Panc1 (cell line): ENCODE results near the gene ANTXR1. TPM values are rescaled to one million over a fixed set of nuclear protein-coding genes. Genes with fewer than 3 reads are reported as not detected.
A peak's percentile ranks its signal among the peaks of the same experiment; 100 is the strongest.

ENCODE experiments used
- ATAC-seq: fragments of 200-7000 bp; cut with Tn5 transposase; 2 replicates; pipeline ENCODE4 v1.9.1; 2020; ENCODE audit warnings: mild to moderate bottlenecking, moderate library complexity
- BruUV-seq: library from RNA; stranded (reverse); fragments of 400-500 nt; replicated peaks from 2 replicates; lab custom pipeline; 2021; lab: Mats Ljungman, UMichigan
- CTCF ChIA-PET: fragments of 300-600 bp; sonication (Branson Sonifier 250); formaldehyde crosslinking; loops from one replicate; lab custom pipeline; 2022; ENCODE audit warnings: antibody characterized with exemption; lab: Charles Lee
- POLR2A ChIA-PET: fragments of 300-600 bp; sonication (Branson Sonifier 250); formaldehyde crosslinking; loops from one replicate; lab custom pipeline; 2022; ENCODE audit warnings: antibody characterized with exemption; lab: Charles Lee
- DNase-seq: peaks from one replicate; pipeline ENCODE4 v3.0.0-alpha.2; 2010; ENCODE audit warnings: low read depth, low spot score
- H3K27ac ChIP-seq: 2 replicates; pipeline ENCODE4 v1.5.1; 2011; ENCODE audit warnings: mild to moderate bottlenecking, low read length, inconsistent platforms
- H3K27me3 ChIP-seq: fragments of 200-500 bp; sonication (Bioruptor generic); 2 replicates; pipeline ENCODE4 v1.6.0; 2014; ENCODE audit warnings: low read length, inconsistent platforms; ENCODE audit not compliant: control insufficient read depth, insufficient read depth
- H3K36me3 ChIP-seq: fragments of 200-500 bp; sonication (Bioruptor generic); 2 replicates; pipeline ENCODE4 v1.5.1; 2014; ENCODE audit warnings: inconsistent platforms, mild to moderate bottlenecking, low read length, moderate library complexity; ENCODE audit not compliant: control insufficient read depth, insufficient read depth
- H3K4me1 ChIP-seq: 2 replicates; pipeline ENCODE4 v1.5.1; 2011; ENCODE audit warnings: inconsistent platforms, mild to moderate bottlenecking, low read length, moderate library complexity; ENCODE audit not compliant: control insufficient read depth, insufficient read depth
- H3K4me3 ChIP-seq, 2 experiments: 2 replicates each; pipeline ENCODE4 v1.5.1; 2011 to 2012; ENCODE audit warnings: low read depth in 2 of 2, low read length in 2 of 2, mild to moderate bottlenecking in 2 of 2, inconsistent platforms in 1 of 2, moderate library complexity in 1 of 2
- H3K9me3 ChIP-seq: fragments of 200-500 bp; sonication (Bioruptor generic); 2 replicates; pipeline ENCODE4 v1.5.1; 2014; ENCODE audit warnings: low read depth, mild to moderate bottlenecking, inconsistent platforms, low read length, moderate library complexity; ENCODE audit not compliant: control insufficient read depth, insufficient read depth
- POLR2AphosphoS5 ChIP-seq: IDR thresholded peaks from 2 replicates; pipeline ENCODE4 v1.6.1; 2012; ENCODE audit warnings: mild to moderate bottlenecking, low read depth, low read length, moderate library complexity
- REST ChIP-seq, 2 experiments: IDR thresholded peaks; 2 replicates each; pipeline ENCODE4 v1.6.1; 2011 to 2012; ENCODE audit warnings: low read depth in 2 of 2, control low read depth in 1 of 2, low read length in 1 of 2, mild to moderate bottlenecking in 1 of 2, moderate library complexity in 1 of 2; ENCODE audit not compliant: insufficient read depth in 1 of 2
- SIN3A ChIP-seq: IDR thresholded peaks from 2 replicates; pipeline ENCODE4 v1.6.1; 2012; ENCODE audit warnings: low read depth, mild to moderate bottlenecking, low read length, moderate library complexity, borderline replicate concordance; ENCODE audit not compliant: insufficient read depth
- TCF7L2 ChIP-seq: IDR thresholded peaks from 2 replicates; pipeline ENCODE4 v1.6.1; 2011; ENCODE audit warnings: mild to moderate bottlenecking, low read depth, low read length, inconsistent platforms
- in situ Hi-C: cut with HindIII; loops from 2 replicates; pipeline ENCODE4 v1.10.0; 2016; ENCODE audit warnings: low sequenced_read_pairs, low pct_unique_long_range_greater_than_20kb
- intact Hi-C: fragments of 100-400 bp; cut with micrococcal nuclease; formaldehyde crosslinking; loops from one replicate; pipeline ENCODE4 v1.10.0; 2022; ENCODE audit not compliant: unreplicated experiment
- total RNA-seq: library from RNA; stranded (reverse); gene quantifications from one replicate; pipeline ENCODE4 v1.2.1, GENCODE V29; 2021; ENCODE audit not compliant: unreplicated experiment
- TF ChIP-seq, protein P1 (sequence below): fragments of 450-650 bp; IDR thresholded peaks from 2 replicates; pipeline ENCODE4 v1.5.1; 2017; ENCODE audit warnings: mild to moderate bottlenecking

The ANTXR1 gene
- total RNA-seq, 1 experiment from 2014 or later, result 132 TPM

- TF ChIP-seq POLR2AphosphoS5 (no peak), TCF7L2 (no peak), SIN3A (no peak)
- ATAC-seq (no peak), DNase-seq (no peak)
- Histone ChIP-seq H3K27ac (peak overlapping the region; percentile 60), H3K4me1 (peaks cover 3% of the 10 kb centered on the region), H3K27me3 (no peaks in the 10 kb centered on the region), H3K9me3 (no peaks in the 10 kb centered on the region), H3K36me3 (peaks cover 7% of the 10 kb centered on the region; the same call in 1 of the 2 replicates), H3K4me3 (no peak overlapping the region)
- ChIA-PET POLR2A (no interaction called here), CTCF (no interaction called here)
- BruUV-seq, result no TSS peak
- intact Hi-C loops (no loop called here), in situ Hi-C loops (no loop called here)
Observed at GRCh38 chr2:69180227-69180626, 167.2 kb downstream of the ANTXR1 start.

DNA sequence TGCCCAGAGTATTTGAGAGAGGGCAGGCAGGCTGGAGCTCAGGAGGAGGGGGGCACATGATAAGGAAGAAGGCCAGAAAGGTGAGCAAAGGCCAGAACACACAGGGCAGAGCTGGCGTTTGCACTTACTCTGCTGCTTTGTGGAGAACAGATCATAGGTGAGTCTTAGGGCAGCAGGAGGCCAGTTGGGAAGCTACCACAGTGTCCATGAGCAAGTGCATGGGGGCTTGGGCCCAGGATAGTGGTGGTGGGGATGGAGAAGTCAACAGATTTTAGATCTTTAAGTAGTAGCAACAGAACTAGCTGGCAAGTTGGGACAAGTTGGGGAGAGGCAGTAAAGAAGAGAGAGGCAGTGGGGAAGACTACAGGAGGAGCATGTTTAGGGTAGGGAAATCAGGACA, 168.0 kb downstream of the ANTXR1 start:
- intact Hi-C loops, result no loop called here
- no peak for ATAC-seq
- TF ChIP-seq, protein P1, sequence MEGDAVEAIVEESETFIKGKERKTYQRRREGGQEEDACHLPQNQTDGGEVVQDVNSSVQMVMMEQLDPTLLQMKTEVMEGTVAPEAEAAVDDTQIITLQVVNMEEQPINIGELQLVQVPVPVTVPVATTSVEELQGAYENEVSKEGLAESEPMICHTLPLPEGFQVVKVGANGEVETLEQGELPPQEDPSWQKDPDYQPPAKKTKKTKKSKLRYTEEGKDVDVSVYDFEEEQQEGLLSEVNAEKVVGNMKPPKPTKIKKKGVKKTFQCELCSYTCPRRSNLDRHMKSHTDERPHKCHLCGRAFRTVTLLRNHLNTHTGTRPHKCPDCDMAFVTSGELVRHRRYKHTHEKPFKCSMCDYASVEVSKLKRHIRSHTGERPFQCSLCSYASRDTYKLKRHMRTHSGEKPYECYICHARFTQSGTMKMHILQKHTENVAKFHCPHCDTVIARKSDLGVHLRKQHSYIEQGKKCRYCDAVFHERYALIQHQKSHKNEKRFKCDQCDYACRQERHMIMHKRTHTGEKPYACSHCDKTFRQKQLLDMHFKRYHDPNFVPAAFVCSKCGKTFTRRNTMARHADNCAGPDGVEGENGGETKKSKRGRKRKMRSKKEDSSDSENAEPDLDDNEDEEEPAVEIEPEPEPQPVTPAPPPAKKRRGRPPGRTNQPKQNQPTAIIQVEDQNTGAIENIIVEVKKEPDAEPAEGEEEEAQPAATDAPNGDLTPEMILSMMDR, result no peak
- TF ChIP-seq TCF7L2, result no peak
- no peak for DNase-seq
- in situ Hi-C loops, result no loop called here
- H3K36me3 ChIP-seq, result peaks cover 7% of the 10 kb centered on the region; the same call in 1 of the 2 replicates
- CTCF ChIA-PET, result no interaction called here
- H3K27me3 ChIP-seq, result no peaks in the 10 kb centered on the region
- no peak overlapping the region for H3K4me3 ChIP-seq
- H3K4me1 ChIP-seq, result peaks cover 10% of the 10 kb centered on the region
- no peaks in the 10 kb centered on the region for H3K9me3 ChIP-seq
- no TSS peak for BruUV-seq
- H3K27ac ChIP-seq, result peak overlapping the region; percentile 60; the same call in 1 of the 2 replicates
- POLR2A ChIA-PET, result no interaction called here

DNA sequence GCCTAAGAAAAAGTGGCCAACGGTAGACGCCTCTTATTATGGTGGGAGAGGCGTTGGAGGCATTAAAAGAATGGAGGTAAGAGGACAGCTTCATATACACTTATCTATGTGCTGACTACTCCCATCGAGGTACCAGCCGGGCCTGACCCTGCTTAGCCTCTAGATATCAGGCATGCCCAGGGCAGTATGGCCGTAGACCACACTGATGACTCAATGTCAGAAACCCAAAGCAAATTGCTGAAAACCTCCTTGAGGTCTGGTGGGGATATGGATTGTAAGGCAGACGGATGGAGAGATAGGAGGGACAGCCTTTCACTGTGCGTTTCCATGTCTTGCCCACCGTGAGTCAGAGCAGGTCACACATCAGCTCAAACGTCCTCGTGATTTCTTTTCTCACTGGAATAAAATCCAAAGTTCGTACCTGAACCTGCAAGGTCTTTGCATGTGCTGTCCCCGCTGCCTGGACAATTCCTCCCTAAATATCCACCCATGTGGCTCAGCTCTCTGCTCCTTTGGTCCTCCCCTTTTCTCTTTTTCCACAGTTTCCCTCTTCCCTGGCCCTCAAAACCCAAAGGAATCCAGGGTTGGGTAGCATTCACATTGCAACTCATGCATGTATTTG, 168.9 kb downstream of the ANTXR1 start:
- ChIA-PET POLR2A (no interaction called here), CTCF (interaction anchor here (0.6 kb wide), 1 partner anchor 50 kb away, joined by 3 read pairs; no protein-coding TSS in a partner anchor)

More for the DNA sequence above, 168.9 kb downstream of the ANTXR1 start:
- Histone ChIP-seq H3K27ac (peak overlapping the region; percentile 60; the same call in 1 of the 2 replicates), H3K4me3 (no peak overlapping the region), H3K9me3 (no peaks in the 10 kb centered on the region), H3K27me3 (no peaks in the 10 kb centered on the region), H3K36me3 (peaks cover 7% of the 10 kb centered on the region; the same call in 1 of the 2 replicates), H3K4me1 (peaks cover 15% of the 10 kb centered on the region)
- DNase-seq (no peak), ATAC-seq (no peak)
- TF ChIP-seq, protein P1, result no peak
- TF ChIP-seq TCF7L2 (no peak), REST (IDR thresholded peaks at IDR 0.05; ENCODE audit: insufficient read depth in 1 of 2, low read depth in 2 of 2, low read length in 1 of 2) (no peak), SIN3A (no peak), POLR2AphosphoS5 (no peak)
- intact Hi-C loops (no loop called here), in situ Hi-C loops (no loop called here)
- no TSS peak for BruUV-seq
